Globus pallidus (tissue), 1 donor: Measurements from ENCODE around the gene ADK.
"Not testable (repeated sequence)": the region's sequence is repeated elsewhere in the genome, so short reads cannot be mapped to it uniquely, and the experiment has no call there.

Experiments used
- DNase-seq: peaks from one replicate; pipeline ENCODE4 v3.0.0-alpha.2; 2015; ENCODE audit warnings: low spot score

ADK gene

DNA sequence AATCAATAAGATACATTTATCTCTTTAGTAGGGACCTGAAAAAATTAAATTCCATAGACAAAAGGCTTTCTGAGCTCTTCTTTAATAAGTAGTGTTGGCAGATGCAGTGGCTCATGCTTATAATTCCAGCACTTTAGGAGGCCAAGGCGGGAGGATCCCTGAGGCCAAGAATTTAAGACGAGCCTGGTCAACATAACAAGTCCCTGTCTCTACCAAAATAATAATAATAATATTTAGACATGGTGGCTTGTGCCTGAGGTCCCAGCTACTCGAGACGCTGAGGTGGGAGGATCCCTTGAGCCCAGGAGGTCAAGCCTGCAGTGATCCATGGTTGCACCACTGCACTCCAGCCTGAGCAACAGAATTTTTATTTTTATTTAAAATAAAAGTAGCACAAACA is 280.8 kb downstream of the ADK start:
- DNase-seq: no peak

GRCh38 chr10:74432841-74433594 is 282.0 kb downstream of the ADK start:
- DNase-seq: no peak

DNA sequence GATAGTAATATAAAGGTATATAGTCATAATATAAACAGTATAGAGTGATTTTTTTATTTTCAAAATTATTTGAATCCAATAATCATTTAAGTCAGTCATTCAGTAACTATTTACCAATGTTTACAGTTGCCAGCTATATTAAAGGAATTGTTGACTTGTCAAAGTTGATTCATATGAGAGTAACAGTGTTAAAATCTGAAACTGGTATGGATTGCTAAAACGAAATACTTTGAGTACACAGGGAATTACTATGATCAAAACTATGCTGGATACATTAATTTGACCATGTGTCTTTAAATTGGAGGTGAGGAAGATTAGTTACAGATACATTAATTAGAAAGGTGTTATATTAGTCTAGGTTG is 282.6 kb downstream of the ADK start:
- no peak for DNase-seq

DNA sequence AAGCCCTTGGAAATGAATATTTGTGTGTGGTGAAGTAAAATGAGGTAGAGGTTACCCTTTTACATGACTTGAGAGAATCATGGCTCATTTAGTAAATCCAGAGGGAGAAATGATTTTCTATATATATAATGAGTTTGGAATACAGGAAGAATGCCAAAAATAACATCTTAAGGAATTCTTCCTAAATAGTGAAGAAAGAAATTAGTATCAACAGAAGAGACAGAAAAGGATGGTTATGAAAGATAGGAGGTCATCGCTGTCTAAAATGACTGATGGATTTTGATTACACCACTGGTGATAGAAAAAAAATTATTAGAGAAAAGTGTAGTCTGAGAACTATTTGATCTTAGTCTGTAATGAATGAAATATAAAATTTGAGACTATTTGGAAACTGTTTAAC is 283.0 kb downstream of the ADK start:
- no peak for DNase-seq

- no peak for DNase-seq
Measured at GRCh38 chr10:74434547-74434946, 283.5 kb downstream of the ADK start.

DNA sequence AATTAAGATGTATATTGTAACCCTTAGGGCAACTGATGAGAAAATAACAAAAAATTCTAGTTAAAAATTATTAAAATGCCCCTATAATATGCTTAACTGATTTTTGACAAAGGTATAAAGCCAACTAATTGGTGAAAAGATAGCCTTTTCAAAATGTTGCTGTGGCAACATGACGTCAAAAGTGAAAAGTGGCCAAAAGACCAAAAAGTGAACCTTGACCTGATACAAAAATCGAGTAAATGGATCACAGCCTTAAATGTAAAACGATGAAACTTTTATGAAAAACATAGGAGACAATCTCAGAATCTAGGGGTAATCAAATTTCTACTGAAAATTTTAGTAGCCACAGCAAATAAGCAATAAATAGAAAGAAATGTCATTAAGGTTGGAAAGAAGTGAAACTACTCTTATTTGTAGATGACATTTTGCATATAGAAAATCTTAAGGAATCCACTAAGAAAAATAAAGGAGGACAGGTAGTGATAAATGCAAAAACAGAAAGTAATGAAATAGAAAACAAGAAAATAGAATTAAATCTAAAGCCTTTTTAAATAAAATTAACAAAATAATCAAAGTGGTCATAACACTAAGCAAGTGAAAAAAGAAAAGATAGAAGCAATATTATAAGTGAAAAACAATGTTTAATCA is 285.6 kb downstream of the ADK start:
- DNase-seq: no peak

DNA sequence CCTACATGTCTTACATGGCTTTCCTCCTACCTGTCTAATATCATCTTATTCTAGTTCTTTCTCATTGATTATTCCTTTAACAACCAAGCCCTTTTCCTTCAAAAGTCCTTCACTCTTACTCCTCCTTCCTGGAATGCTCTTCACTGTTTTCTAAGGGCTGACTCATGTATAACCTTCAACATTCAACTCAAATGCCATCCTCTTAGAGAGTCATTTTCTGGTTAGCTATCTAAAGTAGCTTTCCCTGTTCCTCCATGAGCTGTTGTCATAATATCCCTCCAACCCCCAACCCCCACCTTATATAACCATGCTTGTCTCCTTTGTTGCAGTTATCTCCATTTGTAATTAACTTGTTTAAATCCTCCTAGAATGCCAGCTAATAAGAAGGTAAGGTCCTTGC is 286.8 kb downstream of the ADK start:
- no peak for DNase-seq

GRCh38 chr10:74439213-74439612 is 288.2 kb downstream of the ADK start:
- DNase-seq: no peak

DNA sequence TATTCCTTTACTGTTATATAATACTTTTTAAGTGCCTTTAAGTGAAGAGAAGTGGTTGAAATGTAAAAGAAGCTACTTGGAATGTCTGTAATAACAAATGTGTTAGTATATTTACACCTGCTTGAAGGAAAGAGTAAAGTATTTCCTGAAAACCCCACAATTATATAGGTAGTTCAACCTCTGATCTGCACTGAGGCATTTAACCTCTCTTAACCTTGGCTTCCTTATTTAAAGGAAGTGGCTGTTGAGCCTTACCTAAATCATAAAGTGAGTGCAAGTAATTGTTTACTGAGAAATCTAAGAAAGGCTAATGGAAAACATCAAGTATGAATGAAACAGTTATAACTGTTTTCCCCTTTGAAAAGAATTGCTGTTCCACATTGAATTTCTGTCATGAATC is 294.5 kb downstream of the ADK start:
- DNase-seq: no peak

DNA sequence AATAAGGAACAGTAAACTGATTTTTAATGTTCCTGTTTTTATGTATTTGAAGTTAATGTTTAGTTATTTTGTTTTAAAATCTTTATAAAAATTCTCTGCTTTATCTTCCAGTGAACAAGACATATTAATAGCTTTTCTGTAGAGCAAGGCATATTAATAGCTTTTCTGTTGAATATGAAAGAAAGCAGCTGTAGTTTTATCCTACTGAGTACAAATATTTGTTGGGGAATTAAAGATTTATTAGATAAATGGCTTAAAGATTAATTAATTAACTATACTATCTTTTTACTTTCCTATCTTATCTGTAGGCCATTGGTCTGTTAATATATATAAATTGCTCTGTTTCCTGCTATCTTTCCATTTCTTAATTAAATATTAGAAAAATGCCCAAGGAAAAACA is 299.6 kb downstream of the ADK start:
- DNase-seq: no peak

DNA sequence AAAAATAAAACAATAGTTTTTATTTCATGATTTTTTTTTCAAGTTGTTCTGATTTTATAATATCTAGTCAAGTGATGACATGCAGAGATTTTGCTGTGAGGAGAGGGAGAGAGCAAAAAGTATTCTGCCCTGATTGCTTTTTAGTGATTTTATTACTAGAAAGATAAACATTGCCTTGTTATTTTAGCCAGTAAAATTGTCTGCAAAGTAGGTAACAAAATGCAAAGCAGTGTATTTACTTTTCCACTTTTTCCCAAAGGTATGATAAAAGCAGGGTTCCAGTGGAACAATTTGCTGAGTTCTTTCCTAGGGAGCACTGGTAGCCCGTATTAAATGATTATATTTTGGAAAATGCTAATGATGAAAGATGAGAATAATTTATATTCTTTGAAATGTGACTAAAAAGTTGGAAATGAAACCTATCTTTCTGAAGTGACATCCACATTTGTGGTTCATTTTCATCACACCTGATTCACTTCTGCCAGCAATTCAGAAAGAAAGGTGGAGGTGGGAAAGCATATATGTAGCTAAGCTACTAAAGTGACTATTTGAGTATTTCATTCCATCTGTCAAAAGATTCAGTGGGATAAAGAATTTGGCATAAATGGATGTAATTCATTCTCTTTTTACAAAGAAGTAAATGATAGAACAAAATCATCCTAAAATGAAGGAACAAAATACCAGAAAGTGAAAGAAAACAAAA is 300.3 kb downstream of the ADK start:
- no peak for DNase-seq

- DNase-seq: no peak
Measured at GRCh38 chr10:74453169-74453568, 302.1 kb downstream of the ADK start.

DNA sequence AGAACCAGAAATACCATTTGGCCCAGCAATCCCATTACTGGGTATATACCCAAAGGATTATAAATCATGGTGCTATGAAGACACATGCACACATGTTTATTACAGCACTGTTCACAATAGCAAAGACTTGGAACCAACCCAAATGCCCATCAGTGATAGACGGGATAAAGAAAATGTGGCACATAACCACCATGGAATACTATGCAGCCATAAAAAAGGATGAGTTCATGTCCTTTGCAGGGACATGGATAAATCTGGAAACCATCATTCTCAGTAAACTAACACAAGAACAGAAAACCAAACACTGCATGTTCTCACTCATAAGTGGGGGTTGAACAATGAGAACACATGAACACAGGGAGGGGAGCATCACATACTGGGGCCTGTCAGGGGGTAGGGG is 306.5 kb downstream of the ADK start:
- not testable (repeated sequence) for DNase-seq

DNA sequence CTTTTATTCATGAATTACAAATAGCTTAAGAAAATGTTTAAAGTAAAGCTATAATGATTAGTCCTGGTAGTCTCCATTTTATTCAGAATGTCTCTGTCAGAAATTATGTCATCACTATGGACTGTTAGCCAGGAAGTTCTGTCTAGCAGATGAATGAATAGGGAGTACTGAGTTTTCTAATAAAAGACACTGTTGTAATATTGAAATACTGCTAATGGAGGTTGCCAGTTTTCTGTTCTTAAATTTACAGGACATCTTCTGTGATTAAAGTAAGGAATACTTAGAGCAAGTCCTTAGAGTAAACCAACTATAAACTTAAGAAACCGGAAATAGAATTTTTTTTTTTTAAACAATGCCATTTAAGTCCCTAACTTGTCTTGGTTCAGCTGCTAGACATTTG is 309.8 kb downstream of the ADK start:
- DNase-seq: peak; percentile 42

DNA sequence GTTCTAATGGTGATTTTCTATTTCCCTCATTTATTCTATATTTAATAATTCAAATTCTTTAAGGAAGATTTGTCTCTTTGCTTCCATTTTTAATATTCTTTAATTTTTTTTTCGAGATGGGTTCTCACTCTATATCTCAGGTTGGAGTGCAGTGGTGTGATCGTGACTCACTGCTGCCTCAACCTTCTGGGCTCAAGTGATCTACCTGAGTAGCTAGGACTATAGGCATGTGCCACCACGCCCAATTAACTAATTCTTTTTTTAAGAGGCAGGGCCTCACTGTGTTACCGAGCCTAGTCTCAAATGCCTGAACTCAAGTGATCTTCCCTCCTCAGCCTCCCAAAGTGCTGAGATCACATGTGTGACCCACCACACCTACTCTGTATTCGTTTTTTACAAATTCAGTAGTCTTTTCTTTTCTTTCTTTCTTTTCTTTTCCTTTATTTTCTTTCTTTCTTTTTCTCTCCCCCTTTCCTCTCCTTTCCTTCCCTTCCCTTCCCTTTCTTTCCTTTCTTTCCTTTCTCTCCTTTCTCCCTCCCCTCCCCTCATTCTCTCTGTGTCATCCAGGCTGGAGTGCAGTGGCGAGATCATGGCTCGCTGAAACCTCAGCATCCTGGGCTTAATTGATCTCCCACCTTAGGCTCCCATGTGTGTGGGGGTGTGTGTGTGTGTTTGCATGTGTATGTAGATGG is 323.1 kb downstream of the ADK start:
- no peak for DNase-seq

DNA sequence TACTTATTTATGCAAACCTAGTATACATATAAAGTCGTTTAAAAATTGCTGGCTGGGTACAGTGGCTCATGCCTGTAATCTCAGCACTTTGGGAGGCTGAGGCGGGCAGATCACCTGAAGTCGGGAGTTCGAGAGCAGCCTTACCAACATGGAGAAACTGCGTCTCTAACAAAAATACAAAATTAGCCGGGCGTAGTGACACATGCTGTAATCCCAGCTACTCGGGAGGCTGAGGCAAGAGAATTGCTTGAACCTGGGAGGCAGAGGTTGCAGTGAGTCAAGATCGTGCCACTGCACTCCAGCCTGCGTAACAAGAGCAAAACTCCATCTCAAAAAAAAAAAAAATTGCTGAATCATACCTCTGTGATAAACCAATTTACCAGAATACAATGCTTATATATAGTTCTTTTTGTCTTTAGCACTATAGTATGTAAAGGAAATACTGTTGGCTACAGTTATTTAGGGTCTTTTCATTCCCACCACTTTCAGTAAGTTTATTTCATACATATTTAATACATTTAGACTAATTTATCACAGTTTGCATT is 325.2 kb downstream of the ADK start:
- not testable (repeated sequence) for DNase-seq

DNA sequence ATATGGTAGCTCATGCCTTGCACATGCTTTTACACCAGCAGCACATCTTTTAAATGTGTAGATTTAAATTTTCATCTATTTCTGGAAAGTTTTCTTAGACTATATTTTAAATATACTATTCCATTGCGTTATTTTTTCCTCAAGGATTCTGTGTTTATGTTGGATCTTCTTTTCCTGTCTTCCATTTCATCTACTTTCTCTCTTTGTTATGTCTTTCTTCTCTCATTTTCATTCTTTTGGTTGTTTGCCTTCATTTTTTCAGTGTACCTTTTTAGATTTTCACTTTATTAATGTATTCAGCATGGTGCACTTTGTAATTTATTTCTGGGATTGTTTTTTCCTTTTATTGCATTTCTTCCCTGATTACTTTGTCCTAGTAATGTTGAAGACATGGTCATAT is 329.8 kb downstream of the ADK start:
- DNase-seq: no peak

- DNase-seq: no peak
Measured at GRCh38 chr10:74483356-74483755, 332.3 kb downstream of the ADK start.

- DNase-seq: no peak
Measured at GRCh38 chr10:74485283-74485682, 334.3 kb downstream of the ADK start.

- no peak for DNase-seq
Measured at GRCh38 chr10:74486659-74487058, 335.6 kb downstream of the ADK start.

DNA sequence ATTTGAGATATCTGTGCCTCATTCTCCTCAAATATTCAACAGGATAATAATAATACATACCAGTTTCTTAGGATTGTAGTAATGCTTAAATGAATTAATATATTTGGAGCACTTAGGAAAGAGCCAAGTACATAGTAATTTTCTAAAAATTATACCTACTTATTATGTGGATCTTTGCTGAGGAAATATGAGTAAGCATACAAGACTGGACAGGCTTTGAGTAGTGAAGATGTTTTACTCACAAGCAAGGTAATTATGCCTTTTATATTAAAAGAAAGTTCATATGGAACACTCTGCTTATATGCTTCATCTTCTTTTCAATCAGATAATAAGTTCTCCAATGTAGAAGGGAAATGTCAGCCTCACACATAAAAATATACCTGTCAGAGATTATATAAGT is 337.9 kb downstream of the ADK start:
- DNase-seq: no peak

GRCh38 chr10:74490551-74490950 is 339.5 kb downstream of the ADK start:
- no peak for DNase-seq

DNA sequence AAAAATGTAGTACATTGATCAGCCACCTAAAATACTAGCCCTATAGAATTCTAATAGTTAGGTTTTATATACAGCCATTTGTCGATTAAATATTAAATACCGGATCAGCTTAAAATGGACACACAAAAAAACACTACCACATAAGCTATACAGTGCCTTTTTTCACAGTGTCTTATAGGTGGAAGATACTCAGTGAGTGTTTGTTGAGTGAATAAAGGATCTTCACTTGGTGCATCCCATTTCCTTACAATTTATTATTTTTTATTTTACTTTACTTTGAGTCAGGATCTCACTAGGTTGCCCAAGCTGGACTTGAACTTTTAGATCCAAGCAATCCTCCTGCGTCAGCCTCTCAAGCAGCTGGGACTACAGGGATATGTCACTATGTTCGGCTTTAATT is 340.0 kb downstream of the ADK start:
- DNase-seq: no peak
